HL-60 (cell line): Measurements from ENCODE around the gene AHR.

Source experiments
- DNase-seq, 2 experiments: peaks; one replicate each; pipeline ENCODE4 v3.0.0-alpha.2; 2010 to 2020; ENCODE audit warnings: low read depth in 1 of 2, low spot score in 1 of 2
- H3K27ac ChIP-seq: fragments of 250-450 bp; sonication (Bioruptor Pico); replicated peaks from 2 replicates; pipeline ENCODE4 v1.5.1; 2020; ENCODE audit warnings: mild to moderate bottlenecking, moderate library complexity
- H3K27me3 ChIP-seq: fragments of 250-450 bp; sonication (Bioruptor Pico); 2 replicates; pipeline ENCODE4 v1.5.1; 2021; ENCODE audit warnings: mild to moderate bottlenecking, moderate library complexity; ENCODE audit not compliant: insufficient read depth, poor library complexity, severe bottlenecking
- H3K4me3 ChIP-seq: replicated peaks from 2 replicates; pipeline ENCODE4 v1.5.1; 2011; ENCODE audit warnings: mild to moderate bottlenecking, control low read depth, low read length; ENCODE audit not compliant: insufficient read depth
- CTCF ChIP-seq: IDR thresholded peaks from one replicate; pipeline ENCODE4 v1.5.1; 2011; ENCODE audit warnings: low read length, control low read depth, inconsistent platforms; ENCODE audit not compliant: insufficient read depth
- GABPA ChIP-seq: IDR thresholded peaks from 2 replicates; pipeline ENCODE4 v1.6.1; 2012; ENCODE audit warnings: low read depth
- POLR2AphosphoS5 ChIP-seq: IDR thresholded peaks from 2 replicates; pipeline ENCODE4 v1.6.1; 2012; ENCODE audit warnings: low read depth
- REST ChIP-seq: IDR thresholded peaks from 2 replicates; pipeline ENCODE4 v1.6.1; 2012; ENCODE audit warnings: low read depth; ENCODE audit not compliant: insufficient replicate concordance
- SPI1 ChIP-seq: IDR thresholded peaks from 2 replicates; pipeline ENCODE4 v1.6.1; 2012; ENCODE audit warnings: low read depth, mild to moderate bottlenecking, borderline replicate concordance

Gene AHR

DNA sequence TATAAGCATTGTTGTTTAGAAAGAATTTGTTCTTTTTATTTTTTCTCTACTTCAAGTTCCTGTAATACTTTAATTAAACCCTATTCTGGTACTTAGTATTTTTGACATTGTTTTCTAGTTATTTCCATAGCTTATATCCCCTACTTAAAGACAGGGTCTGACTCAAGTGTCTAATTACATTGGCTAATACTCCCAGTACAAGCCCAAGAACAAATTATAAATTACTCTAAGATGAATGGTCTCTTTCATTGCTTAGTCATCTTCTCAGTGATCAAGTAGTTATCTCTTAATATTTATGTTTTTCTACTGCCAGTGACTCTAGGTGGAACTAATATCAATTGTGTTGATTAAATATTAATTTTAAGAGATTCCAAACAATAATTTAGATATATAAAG lies 21.6 kb downstream of the AHR start:
- no peak for TF ChIP-seq POLR2AphosphoS5
- TF ChIP-seq SPI1 = no peak
- no peak for TF ChIP-seq REST
- TF ChIP-seq CTCF = no peak
- TF ChIP-seq GABPA = no peak
- Histone ChIP-seq H3K27ac (no peak overlapping the region), H3K4me3 (no peak overlapping the region), H3K27me3 (no peaks in the 10 kb centered on the region)
- no peak for DNase-seq

GRCh38 chr7:17320657-17321056 lies 22.2 kb downstream of the AHR start:
- H3K27ac ChIP-seq = no peak overlapping the region
- TF ChIP-seq REST = no peak
- H3K4me3 ChIP-seq = no peak overlapping the region
- no peak for DNase-seq
- no peaks in the 10 kb centered on the region for H3K27me3 ChIP-seq

- H3K27me3 ChIP-seq = no peaks in the 10 kb centered on the region
- no peak for DNase-seq
- H3K27ac ChIP-seq = no peak overlapping the region
- no peak overlapping the region for H3K4me3 ChIP-seq
- TF ChIP-seq REST (no peak), POLR2AphosphoS5 (no peak), SPI1 (no peak), GABPA (no peak), CTCF (no peak)
Observed at GRCh38 chr7:17325364-17325763, 26.9 kb downstream of the AHR start.

DNA sequence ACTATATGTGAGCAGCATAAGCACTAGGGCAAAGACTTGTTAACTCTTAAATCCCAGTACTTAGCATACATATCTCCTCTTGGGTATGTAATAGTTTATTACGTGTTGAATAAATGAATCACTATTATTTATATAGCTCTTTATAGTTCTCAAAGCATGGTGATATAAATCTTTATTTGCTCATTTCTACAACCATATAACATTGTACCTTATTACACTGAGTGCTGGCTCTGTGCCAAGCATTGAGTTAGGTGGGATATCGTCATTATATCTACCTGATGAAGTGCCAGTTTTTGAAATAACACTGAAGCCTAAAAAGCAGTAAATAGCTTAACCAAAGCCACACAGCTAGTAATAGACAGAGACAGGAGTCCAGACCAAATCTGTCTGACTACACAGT lies 27.9 kb downstream of the AHR start:
- no peak for DNase-seq
- Histone ChIP-seq H3K4me3 (no peak overlapping the region), H3K27ac (no peak overlapping the region), H3K27me3 (no peaks in the 10 kb centered on the region)
- no peak for TF ChIP-seq GABPA
- no peak for TF ChIP-seq REST
